MM.1S (cell line): Measurements from ENCODE around the gene TRIM39.

ENCODE experiments used
- DNase-seq: peaks from one replicate; pipeline ENCODE4 v3.0.0-alpha.2; 2015
- H2AFZ ChIP-seq: fragments of 300-600 bp; sonication (generic); 2 replicates; pipeline ENCODE4 v1.6.0; 2016; ENCODE audit warnings: antibody characterized with exemption, low read length
- H3F3A ChIP-seq: fragments of 300-600 bp; sonication (generic); 2 replicates; pipeline ENCODE4 v1.6.1; 2016; ENCODE audit warnings: mild to moderate bottlenecking, antibody characterized with exemption, low read length, moderate library complexity, mixed read lengths; ENCODE audit not compliant: insufficient read depth
- H3K27ac ChIP-seq: fragments of 300-600 bp; sonication (generic); 2 replicates; pipeline ENCODE4 v1.5.1; 2016; ENCODE audit warnings: mild to moderate bottlenecking, low read length
- H3K27me3 ChIP-seq: fragments of 300-600 bp; sonication (generic); replicated peaks from 2 replicates; pipeline ENCODE4 v1.6.0; 2016; ENCODE audit warnings: low read length; ENCODE audit not compliant: insufficient read depth
- H3K36me3 ChIP-seq: fragments of 300-600 bp; sonication (generic); replicated peaks from 2 replicates; pipeline ENCODE4 v1.6.1; 2016; ENCODE audit warnings: mild to moderate bottlenecking, low read length, mixed read lengths; ENCODE audit not compliant: insufficient read depth
- H3K4me1 ChIP-seq: fragments of 300-600 bp; sonication (generic); 2 replicates; pipeline ENCODE4 v1.6.1; 2016; ENCODE audit warnings: low read length, mixed read lengths
- H3K4me2 ChIP-seq: fragments of 300-600 bp; sonication (generic); 2 replicates; pipeline ENCODE4 v1.6.0; 2016; ENCODE audit warnings: low read depth, low read length
- H3K4me3 ChIP-seq: fragments of 300-600 bp; sonication (generic); 2 replicates; pipeline ENCODE4 v1.5.1; 2016; ENCODE audit warnings: low read length, mixed read lengths
- H3K79me2 ChIP-seq: fragments of 300-600 bp; sonication (generic); 2 replicates; pipeline ENCODE4 v1.6.1; 2016; ENCODE audit warnings: mixed run types, low read length, mixed read lengths
- H3K9ac ChIP-seq: fragments of 300-600 bp; sonication (generic); 2 replicates; pipeline ENCODE4 v1.6.1; 2016; ENCODE audit warnings: low read length, mixed read lengths
- H3K9me2 ChIP-seq: fragments of 300-600 bp; sonication (generic); replicated peaks from 2 replicates; pipeline ENCODE4 v1.6.1; 2016; ENCODE audit warnings: mild to moderate bottlenecking, low read length, mixed read lengths; ENCODE audit not compliant: insufficient read depth
- H3K9me3 ChIP-seq: fragments of 300-600 bp; sonication (generic); replicated peaks from 2 replicates; pipeline ENCODE4 v1.6.1; 2016; ENCODE audit warnings: mild to moderate bottlenecking, low read length, mixed read lengths; ENCODE audit not compliant: insufficient read depth
- H4K20me1 ChIP-seq: fragments of 300-600 bp; sonication (generic); 2 replicates; pipeline ENCODE4 v1.6.1; 2016; ENCODE audit warnings: mild to moderate bottlenecking, low read length, moderate library complexity, mixed read lengths; ENCODE audit not compliant: insufficient read depth
- CTCF ChIP-seq: fragments of 300-600 bp; sonication (generic); IDR thresholded peaks from 2 replicates; pipeline ENCODE4 v1.5.1; 2016; ENCODE audit warnings: antibody characterized with exemption, low read length, mixed read lengths
- EZH2 ChIP-seq: fragments of 300-600 bp; sonication (generic); optimal IDR thresholded peaks from 2 replicates; pipeline ENCODE3; 2017; ENCODE audit warnings: low read depth, mild to moderate bottlenecking, antibody characterized with exemption, low read length, mixed read lengths
- EZH2phosphoT487 ChIP-seq: fragments of 300-600 bp; sonication (generic); IDR thresholded peaks from 2 replicates; pipeline ENCODE4 v1.6.1; 2018; ENCODE audit warnings: antibody characterized with exemption, low read length

Gene TRIM39

GRCh38 chr6:30311101-30311500, 15.6 kb upstream of the TRIM39 start:
- H3K9ac ChIP-seq = no peak overlapping the region
- no peaks in the 10 kb centered on the region for H4K20me1 ChIP-seq
- 0 out of 2 replicates have a peak, but pooled peaks cover 14% of the 10 kb centered on the region for H3K36me3 ChIP-seq
- DNase-seq = no peak
- TF ChIP-seq CTCF (no peak), EZH2phosphoT487 (no peak)
- no peaks in the 10 kb centered on the region for H3K9me3 ChIP-seq
- peaks cover 72% of the 10 kb centered on the region for H3K79me2 ChIP-seq
- no peak overlapping the region for H3K4me2 ChIP-seq
- H3K4me3 ChIP-seq = no peak overlapping the region
- no peaks in the 10 kb centered on the region for H3K9me2 ChIP-seq
- H3K27me3 ChIP-seq = no peaks in the 10 kb centered on the region
- no peak overlapping the region for H3K27ac ChIP-seq
- H3K4me1 ChIP-seq = no peaks in the 10 kb centered on the region
- no peak overlapping the region for H2AFZ ChIP-seq
- H3F3A ChIP-seq = no peaks in the 10 kb centered on the region

DNA sequence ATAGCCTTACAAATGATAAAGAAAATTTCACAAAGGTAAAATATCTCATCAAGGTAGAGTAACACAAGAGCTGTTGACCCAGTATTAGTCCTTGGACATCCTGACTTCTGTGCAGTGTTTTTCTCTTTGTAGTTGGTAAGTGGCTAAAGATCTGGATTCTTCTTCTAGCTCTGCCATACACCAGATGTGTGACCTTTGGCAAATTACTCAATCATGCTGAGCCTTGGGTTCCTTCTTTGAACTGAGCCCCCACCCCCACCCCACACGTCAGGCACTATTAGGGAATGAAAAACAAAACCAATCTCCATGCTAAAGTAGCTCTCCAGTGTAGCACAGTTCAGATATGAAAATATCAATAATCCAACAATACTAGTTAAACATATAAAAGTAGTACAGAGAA, 15.1 kb upstream of the TRIM39 start:
- H3K27ac ChIP-seq = no peak overlapping the region

GRCh38 chr6:30312266-30312665, 14.5 kb upstream of the TRIM39 start:
- no peaks in the 10 kb centered on the region for H3K9me2 ChIP-seq
- no peak overlapping the region for H3K4me3 ChIP-seq
- no peak overlapping the region for H3K4me2 ChIP-seq
- 0 out of 2 replicates have a peak, but pooled peaks cover 16% of the 10 kb centered on the region for H3K36me3 ChIP-seq
- no peaks in the 10 kb centered on the region for H3K4me1 ChIP-seq
- H3K9me3 ChIP-seq = no peaks in the 10 kb centered on the region
- H3K27ac ChIP-seq = no peak overlapping the region
- H3K27me3 ChIP-seq = no peaks in the 10 kb centered on the region
- TF ChIP-seq EZH2 (no peak), CTCF (no peak), EZH2phosphoT487 (no peak)
- H3F3A ChIP-seq = no peaks in the 10 kb centered on the region
- H3K9ac ChIP-seq = no peak overlapping the region
- DNase-seq = no peak
- H3K79me2 ChIP-seq = peaks cover 75% of the 10 kb centered on the region
- no peak overlapping the region for H2AFZ ChIP-seq
- 0 out of 2 replicates have a peak, but pooled peaks cover 3% of the 10 kb centered on the region for H4K20me1 ChIP-seq

More for the DNA sequence above, 15.1 kb upstream of the TRIM39 start:
- 0 out of 2 replicates have a peak, but pooled peaks cover 16% of the 10 kb centered on the region for H3K36me3 ChIP-seq
- peaks cover 74% of the 10 kb centered on the region for H3K79me2 ChIP-seq
- no peak overlapping the region for H3K4me2 ChIP-seq
- no peak for DNase-seq
- TF ChIP-seq CTCF (no peak), EZH2 (no peak), EZH2phosphoT487 (no peak)
- H3K27me3 ChIP-seq = no peaks in the 10 kb centered on the region
- H3K9me3 ChIP-seq = no peaks in the 10 kb centered on the region
- H3K4me3 ChIP-seq = no peak overlapping the region
- no peaks in the 10 kb centered on the region for H3K4me1 ChIP-seq
- H3K9ac ChIP-seq = no peak overlapping the region
- no peaks in the 10 kb centered on the region for H3K9me2 ChIP-seq
- H2AFZ ChIP-seq = no peak overlapping the region
- H3F3A ChIP-seq = no peaks in the 10 kb centered on the region
- 0 out of 2 replicates have a peak, but pooled peaks cover 3% of the 10 kb centered on the region for H4K20me1 ChIP-seq
